Medulla oblongata (tissue), 1 donor: ENCODE measurements around the gene TRAPPC3L.
A peak's percentile ranks its signal among the peaks of the same experiment; 100 is the strongest.

Experiments
- DNase-seq: peaks from one replicate; pipeline ENCODE4 v3.0.0-alpha.2; 2015; ENCODE audit errors: extremely low spot score

TRAPPC3L gene

GRCh38 chr6:116545651-116546050 is at the start of gene TRAPPC3L:
Gene TRAPPC3L (minus strand): TSS chr6:116545684. CDS start chr6:116545514, 170 bp downstream.
- no peak for DNase-seq

- no peak for DNase-seq
These were observed 49.8 kb upstream of the TRAPPC3L start for GRCh38 chr6:116595247-116595646.

- no peak for DNase-seq
These were observed 41.3 kb upstream of the TRAPPC3L start for GRCh38 chr6:116586738-116587137.

- no peak for DNase-seq
These were observed 40.8 kb upstream of the TRAPPC3L start for GRCh38 chr6:116586276-116586675.

GRCh38 chr6:116580198-116580597 is 34.7 kb upstream of the TRAPPC3L start:
- DNase-seq, result no peak

- no peak for DNase-seq
These were observed 33.7 kb upstream of the TRAPPC3L start for GRCh38 chr6:116579143-116579542.

GRCh38 chr6:116578335-116578734 is 32.9 kb upstream of the TRAPPC3L start:
- no peak for DNase-seq

GRCh38 chr6:116577486-116577885 is 32.0 kb upstream of the TRAPPC3L start:
- DNase-seq, result no peak

GRCh38 chr6:116575227-116575626 is 29.7 kb upstream of the TRAPPC3L start:
- DNase-seq, result no peak

GRCh38 chr6:116572162-116572561 is 26.7 kb upstream of the TRAPPC3L start:
- peak; percentile 40 for DNase-seq

- DNase-seq, result no peak
These were observed 26.2 kb upstream of the TRAPPC3L start for GRCh38 chr6:116571683-116572000.

- peak; percentile 98 for DNase-seq
These were observed 25.6 kb upstream of the TRAPPC3L start, which contains the start of gene RWDD1 for GRCh38 chr6:116570856-116571682. Gene RWDD1 (plus strand): TSS chr6:116571504. CDS start chr6:116571583, 79 bp downstream.

GRCh38 chr6:116568821-116569755 is 23.6 kb upstream of the TRAPPC3L start:
- DNase-seq, result no peak

- DNase-seq, result no peak
These were observed 22.6 kb upstream of the TRAPPC3L start for GRCh38 chr6:116568111-116568510.

GRCh38 chr6:116564921-116565872 is 19.7 kb upstream of the TRAPPC3L start:
- DNase-seq, result no peak

- no peak for DNase-seq
These were observed 18.8 kb upstream of the TRAPPC3L start for GRCh38 chr6:116564311-116564710.

- DNase-seq, result no peak
These were observed 18.3 kb upstream of the TRAPPC3L start for GRCh38 chr6:116563830-116564229.

GRCh38 chr6:116562614-116563013 is 17.1 kb upstream of the TRAPPC3L start:
- DNase-seq, result no peak

- DNase-seq, result no peak
These were observed 16.5 kb upstream of the TRAPPC3L start for GRCh38 chr6:116562019-116562403.

GRCh38 chr6:116561377-116562018 is 16.0 kb upstream of the TRAPPC3L start:
- peak; percentile 85 for DNase-seq

GRCh38 chr6:116560130-116560529 is 14.6 kb upstream of the TRAPPC3L start:
- no peak for DNase-seq
